Left forelimb (tissue), 1 donor: ENCODE data around the gene NAV3.

ENCODE experiments used
- DNase-seq: peaks from one replicate; pipeline ENCODE4 v3.0.0-alpha.2; 2018; ENCODE audit warnings: low spot score

The NAV3 gene

GRCh38 chr12:78120306-78120705 is 289.6 kb downstream of the NAV3 start:
- DNase-seq, result no peak

DNA sequence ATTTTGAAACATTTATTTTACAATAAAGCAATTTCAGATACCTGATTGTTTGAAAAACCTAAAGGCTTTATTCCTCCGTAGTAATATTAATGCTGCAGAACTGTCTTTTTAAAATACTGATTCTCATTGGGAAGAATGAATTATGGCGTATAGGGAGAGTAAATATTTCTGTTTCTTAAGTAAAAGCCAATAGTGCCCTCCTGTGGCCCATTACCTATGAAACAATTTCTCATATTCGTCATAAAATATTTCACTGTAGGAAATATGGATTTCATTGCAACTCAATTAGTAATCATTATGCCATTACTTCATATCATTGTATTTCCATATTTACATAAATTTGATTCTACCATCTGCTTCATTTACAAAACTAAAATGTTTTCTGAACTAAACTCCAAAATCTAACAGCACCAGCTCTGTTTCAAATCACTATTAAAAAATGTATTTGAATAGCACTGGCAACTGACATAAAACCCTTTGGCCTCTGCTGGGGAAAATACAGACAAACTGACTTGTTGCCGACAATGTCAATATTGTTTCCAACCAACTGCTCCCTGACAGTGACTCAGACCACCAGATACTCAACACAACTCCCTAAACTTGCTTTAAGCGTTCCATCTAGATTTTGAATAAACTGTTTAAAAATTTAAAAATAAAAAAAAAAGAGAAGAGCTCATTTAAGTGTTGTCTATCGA is 290.3 kb downstream of the NAV3 start:
- DNase-seq, result no peak

DNA sequence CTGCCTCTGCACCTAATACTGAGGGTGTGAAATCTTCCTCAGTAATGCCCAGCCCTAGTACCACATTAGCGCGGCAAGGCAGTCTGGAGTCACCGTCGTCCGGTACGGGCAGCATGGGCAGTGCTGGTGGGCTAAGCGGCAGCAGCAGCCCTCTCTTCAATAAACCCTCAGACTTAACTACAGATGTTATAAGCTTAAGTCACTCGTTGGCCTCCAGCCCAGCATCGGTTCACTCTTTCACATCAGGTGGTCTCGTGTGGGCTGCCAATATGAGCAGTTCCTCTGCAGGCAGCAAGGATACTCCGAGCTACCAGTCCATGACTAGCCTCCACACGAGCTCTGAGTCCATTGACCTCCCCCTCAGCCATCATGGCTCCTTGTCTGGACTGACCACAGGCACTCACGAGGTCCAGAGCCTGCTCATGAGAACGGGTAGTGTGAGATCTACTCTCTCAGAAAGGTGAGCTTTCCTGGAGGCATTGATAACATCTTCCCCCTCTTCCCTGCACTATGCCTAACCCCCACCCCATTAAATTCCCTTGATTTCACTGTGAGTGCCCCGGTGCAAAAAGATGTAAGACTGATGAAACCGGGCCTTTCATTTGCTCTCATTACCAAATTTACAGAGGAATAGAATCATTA is 291.4 kb downstream of the NAV3 start:
- no peak for DNase-seq

DNA sequence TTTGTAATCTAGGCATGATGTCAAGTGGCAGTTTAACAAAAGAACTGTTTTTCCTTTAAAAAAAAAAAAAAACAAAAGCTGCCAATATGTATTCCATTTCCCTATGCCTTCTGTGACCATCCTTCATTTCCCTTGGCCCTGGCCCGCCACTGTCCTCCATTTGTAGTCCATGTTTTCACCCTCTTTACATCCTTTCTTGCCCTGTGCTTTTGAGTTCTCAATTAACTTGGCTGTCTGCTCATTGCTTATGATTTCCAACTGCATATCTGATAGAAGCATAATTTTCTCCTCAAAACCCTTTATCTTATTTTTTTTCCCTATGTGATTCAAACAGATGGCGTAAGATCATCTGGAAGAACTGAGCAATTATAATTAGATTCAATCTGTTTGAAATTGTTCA is 297.5 kb downstream of the NAV3 start:
- DNase-seq, result no peak

DNA sequence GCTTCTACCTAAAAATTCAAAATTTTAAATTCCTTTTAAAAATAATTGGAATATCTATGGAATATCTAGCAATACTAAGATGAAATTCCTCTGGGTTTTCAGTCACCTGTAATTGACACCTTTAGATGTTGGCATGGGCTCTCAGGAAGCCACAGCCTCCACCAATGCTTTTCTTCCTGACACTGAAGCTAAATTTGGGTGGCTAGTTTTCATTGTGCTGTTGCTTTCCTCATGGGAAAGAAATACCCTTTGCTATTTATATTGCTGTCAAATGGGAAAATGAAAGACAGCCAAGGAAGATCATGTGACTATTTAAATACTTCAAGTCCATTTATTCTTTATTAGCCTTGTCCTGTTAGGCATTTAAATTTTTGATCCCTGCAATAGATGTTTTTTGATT is 313.0 kb downstream of the NAV3 start:
- no peak for DNase-seq

DNA sequence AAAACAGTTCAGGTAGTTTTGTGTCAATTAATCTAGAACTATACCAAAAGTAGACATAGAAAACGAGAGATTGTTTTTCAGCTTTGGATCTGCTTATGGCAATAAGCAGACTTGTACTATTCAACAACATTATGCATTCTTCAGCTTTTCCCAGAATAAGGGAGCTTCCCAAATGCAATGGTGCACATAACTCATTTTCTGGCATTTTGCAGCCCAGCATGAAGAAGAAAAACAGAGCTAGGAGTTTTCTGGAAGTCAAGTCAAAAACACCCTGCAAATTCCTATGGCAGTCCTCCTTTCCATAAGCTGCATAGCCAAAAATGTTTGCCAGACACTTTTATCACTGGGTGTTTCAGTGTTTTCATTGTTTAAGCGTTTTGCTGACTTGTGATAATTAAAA is 314.7 kb downstream of the NAV3 start:
- no peak for DNase-seq

DNA sequence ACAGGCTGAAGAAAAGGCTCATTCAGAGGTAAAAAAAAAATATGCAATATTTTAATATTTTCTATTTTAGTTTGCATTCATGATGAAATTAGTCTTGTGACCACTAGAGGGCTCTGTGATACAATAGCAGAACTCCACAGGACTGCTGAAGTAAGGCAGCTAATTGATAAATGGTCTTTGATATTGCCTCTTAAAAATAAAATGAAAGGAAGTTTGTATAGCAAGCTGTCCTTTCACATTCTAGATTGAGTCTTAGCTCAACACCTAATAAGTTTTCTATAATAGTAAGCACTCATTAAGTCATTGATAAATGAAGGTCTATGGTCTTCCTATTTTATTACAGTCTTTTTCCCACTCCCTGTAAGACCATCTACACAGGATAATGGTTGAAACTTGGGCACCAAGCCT is 315.7 kb downstream of the NAV3 start:
- no peak for DNase-seq

DNA sequence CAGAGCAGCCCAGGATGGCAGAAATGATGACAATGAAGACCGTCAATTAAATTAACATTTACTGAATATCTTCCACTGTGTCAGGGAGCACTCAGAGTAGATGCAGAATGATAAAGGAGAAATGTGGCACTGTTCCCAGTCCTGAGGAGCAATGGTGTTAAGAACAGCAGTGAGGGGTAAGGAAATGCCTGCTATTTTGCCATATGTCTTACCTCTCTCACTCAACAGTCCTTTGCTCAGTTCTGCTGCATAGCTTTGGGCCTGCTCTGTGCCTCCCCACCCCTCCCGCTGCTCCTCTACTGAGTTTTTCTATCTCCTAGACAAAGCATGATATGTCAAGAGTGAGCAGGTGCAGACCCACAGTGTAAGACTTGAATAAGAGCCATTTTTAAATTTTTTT is 318.8 kb downstream of the NAV3 start:
- DNase-seq, result no peak

GRCh38 chr12:78155546-78155945 is 324.9 kb downstream of the NAV3 start:
- DNase-seq, result no peak

DNA sequence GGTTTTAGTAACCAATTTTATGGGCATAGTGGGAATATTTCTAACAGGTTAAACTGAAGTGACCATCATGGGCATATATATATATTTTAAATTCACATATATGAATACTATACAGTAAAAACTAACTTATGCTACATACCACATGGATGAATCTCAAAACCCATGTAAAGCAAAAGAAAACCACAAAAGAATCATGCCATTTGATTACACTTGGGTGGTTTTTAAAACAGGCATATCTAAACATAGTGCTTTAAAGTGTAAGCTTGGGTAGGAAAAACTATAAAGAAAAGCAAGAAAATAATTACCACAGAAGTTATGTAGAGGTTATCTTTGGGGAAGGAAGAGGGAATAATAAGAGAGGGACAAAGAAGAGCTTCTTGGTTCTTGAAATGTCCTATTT is 326.1 kb downstream of the NAV3 start:
- no peak for DNase-seq

DNA sequence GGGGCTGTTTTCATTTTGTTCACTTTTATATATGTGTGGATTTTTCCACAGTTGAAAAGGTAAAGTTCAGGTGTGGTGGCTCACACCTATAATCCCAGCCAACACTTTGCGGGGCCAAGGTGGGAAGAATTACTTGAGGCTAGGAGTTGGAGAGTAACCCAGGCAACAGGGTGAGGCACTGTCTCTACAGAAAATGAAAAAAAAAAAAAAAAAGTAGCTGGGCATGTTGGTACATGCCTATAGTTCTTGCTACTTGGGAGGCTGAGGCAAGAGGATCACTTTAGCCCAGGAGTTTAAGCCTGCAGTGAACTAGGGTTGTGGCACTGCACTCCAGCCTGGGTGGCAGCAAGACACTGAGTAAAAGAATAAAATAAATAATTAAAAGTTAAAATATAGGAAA is 326.5 kb downstream of the NAV3 start:
- DNase-seq, result no peak

DNA sequence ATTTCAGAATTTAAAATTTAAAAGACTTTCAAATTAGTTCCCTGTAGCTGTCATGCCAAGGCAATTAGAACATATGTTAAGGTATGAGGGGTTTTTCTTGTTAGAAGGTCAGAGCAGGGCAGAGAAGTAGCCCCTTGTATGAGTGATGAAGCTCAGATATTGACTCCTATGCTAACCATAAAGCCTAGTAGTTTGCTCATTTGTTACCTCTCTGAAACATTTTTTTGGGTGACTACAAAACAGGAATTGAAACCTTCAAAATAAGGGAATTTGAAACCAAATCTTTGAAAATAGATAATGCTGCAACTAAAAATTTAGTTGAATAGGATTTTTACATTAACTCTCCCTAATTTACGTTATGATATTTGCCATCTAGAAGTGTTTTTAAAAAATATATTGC is 333.5 kb downstream of the NAV3 start:
- no peak for DNase-seq

- no peak for DNase-seq
These were observed 336.8 kb downstream of the NAV3 start for GRCh38 chr12:78167510-78167909.

DNA sequence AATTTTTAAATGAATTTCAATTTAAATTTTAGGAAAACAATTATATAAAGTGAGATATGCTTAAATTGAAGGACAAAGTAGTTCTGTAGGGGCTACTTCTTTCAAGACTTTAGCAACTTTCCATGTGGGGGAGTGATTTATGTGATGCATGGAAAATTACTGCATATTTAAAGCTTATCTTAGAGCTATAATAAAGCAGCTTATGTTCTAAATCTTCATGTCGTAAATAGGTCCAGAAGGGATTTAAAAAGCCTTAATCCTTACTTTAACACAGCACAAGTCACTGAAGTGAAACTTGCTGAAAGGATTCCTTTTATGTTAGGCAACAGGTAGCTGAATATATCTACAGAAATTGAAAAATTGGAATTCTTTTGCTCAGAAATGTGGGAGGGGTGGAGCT is 340.4 kb downstream of the NAV3 start:
- DNase-seq, result no peak

DNA sequence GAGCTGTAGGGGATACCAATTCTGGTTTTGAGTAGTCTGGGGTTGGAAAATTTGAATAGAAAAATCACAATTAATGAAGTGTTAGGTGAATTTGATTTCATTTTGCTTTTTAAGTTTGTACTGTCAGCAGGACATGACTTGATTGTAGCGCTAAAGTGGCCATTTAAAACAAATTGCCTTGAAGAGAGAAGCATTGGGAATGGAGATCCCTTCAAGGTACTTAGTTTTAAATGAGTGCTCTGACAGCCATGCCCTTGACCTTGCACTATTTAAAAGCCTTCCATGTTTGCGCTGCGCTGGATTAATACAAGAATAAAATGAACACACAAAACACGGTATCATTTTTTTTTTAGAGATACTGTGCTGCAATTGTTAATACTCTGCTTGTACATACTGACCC is 345.9 kb downstream of the NAV3 start:
- DNase-seq, result no peak

GRCh38 chr12:78177298-78177697 is 346.6 kb downstream of the NAV3 start:
- DNase-seq, result no peak

DNA sequence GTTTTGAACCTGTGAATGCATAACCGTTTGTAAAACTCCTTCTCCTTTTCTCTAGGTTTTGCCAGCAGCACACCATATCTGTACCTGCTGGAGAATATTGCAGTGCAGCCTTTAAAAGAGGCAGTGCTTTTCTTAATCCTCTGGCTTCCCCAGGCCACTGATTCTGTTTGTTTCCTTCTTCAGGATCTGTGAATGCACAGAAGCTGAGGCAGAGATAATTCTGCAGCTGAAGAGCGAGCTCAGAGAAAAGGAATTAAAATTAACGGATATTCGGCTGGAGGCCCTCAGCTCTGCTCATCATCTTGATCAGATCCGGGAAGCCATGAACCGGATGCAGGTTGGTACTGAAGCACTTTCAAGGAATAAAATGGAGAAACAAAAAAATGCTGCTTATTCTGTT is 348.7 kb downstream of the NAV3 start:
- DNase-seq, result no peak

GRCh38 chr12:78181544-78182162 is 351.0 kb downstream of the NAV3 start:
- no peak for DNase-seq

GRCh38 chr12:78183824-78184223 is 353.1 kb downstream of the NAV3 start:
- no peak for DNase-seq

- no peak for DNase-seq
These were observed 354.4 kb downstream of the NAV3 start for GRCh38 chr12:78185109-78185508.

DNA sequence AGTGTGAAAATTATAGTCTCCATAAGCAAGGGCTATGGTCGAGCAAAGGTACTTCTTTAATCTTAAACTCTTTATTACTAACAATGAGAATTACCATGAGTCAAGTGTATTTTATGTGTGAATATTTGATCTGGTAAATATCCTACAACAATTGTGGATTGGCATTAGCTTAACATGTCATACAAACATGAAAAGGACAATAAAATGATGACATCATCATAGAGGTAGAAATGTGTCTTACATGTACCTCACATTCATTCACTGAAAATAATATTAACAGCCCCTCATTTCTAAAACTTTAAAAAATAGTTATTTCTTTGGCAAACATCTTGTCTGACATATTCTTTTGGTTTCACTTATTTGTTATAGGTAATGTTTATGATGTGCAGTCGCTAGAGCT is 355.0 kb downstream of the NAV3 start:
- no peak for DNase-seq

- no peak for DNase-seq
These were observed 356.0 kb downstream of the NAV3 start for GRCh38 chr12:78186670-78187069.

GRCh38 chr12:78187741-78188140 is 357.0 kb downstream of the NAV3 start:
- DNase-seq, result no peak

- no peak for DNase-seq
These were observed 359.0 kb downstream of the NAV3 start for GRCh38 chr12:78189656-78190055.
